ENCODE results near the gene ENG. TPM values are rescaled to one million over a fixed set of nuclear protein-coding genes. Genes with fewer than 3 reads are reported as not detected.

Gene ENG
- polyA plus RNA-seq, 1 of the 3 experiments (the other 2 are of a cell fraction), result 18.8 TPM

GRCh38 chr9:127856729-127857116 is 2.3 kb upstream of the ENG start:
- WGBS (ENCODE audit: low lambda C conversion rate), result 80% methylated on average over 2 of the region's 8 CpGs
- TF ChIP-seq ELF1 (IDR thresholded peaks at IDR 0.05) (no peak), EZH2phosphoT487 (IDR thresholded peaks at IDR 0.05; ENCODE audit: borderline replicate concordance, low read depth) (no peak), NRF1 (IDR thresholded peaks at IDR 0.05; ENCODE audit: low read depth, low read length) (no peak), RCOR1 (IDR thresholded peaks at IDR 0.05; ENCODE audit: low read length) (no peak), USF2 (IDR thresholded peaks at IDR 0.05; ENCODE audit: borderline replicate concordance, low read depth, low read length) (no peak), MXI1 (IDR thresholded peaks at IDR 0.05; ENCODE audit: low read depth, low read length) (no peak), CTCF (IDR thresholded peaks at IDR 0.05) (no peak), FOXM1 (IDR thresholded peaks at IDR 0.05; ENCODE audit: low read depth) (no peak), NFIC (IDR thresholded peaks at IDR 0.05; ENCODE audit: borderline replicate concordance) (no peak), USF1 (IDR thresholded peaks at IDR 0.05; ENCODE audit: borderline replicate concordance, low read depth) (no peak)
- H3K36me3 ChIP-seq (replicated peaks in 1 of 2; ENCODE audit: control insufficient read depth in 1 of 2, insufficient read depth in 2 of 2, low read length in 1 of 2), result peaks cover 0 to 3% of the 10 kb centered on the region in 2 experiments

GRCh38 chr9:127856094-127856728 is 1.8 kb upstream of the ENG start:
- Histone ChIP-seq H3K27ac (ENCODE audit: low read depth in 2 of 2, low read length in 1 of 2) (no peak overlapping the region), H3K9me2 (no peaks in the 10 kb centered on the region), H2AFZ (ENCODE audit: low read depth) (no peak overlapping the region), H3K9ac (no peak overlapping the region), H3K79me2 (ENCODE audit: insufficient read depth) (peaks cover 31% of the 10 kb centered on the region), H3K4me2 (no peak overlapping the region), H3F3A (replicated peaks; ENCODE audit: insufficient read depth) (no peaks in the 10 kb centered on the region), H3K9me3 (no peaks in the 10 kb centered on the region), H4K20me1 (ENCODE audit: insufficient read depth) (no peaks in the 10 kb centered on the region), H3K36me3 (replicated peaks in 1 of 2; ENCODE audit: control insufficient read depth in 1 of 2, insufficient read depth in 2 of 2, low read length in 1 of 2) (peaks cover 0 to 3% of the 10 kb centered on the region in 2 experiments), H3K4me3 (ENCODE audit: low read depth in 2 of 2, low read length in 1 of 2) (no peak overlapping the region), H3K4me1 (ENCODE audit: control insufficient read depth in 1 of 2, insufficient read depth in 2 of 2, low read depth in 1 of 2, low read length in 1 of 2) (peaks cover 6 to 33% of the 10 kb centered on the region in 2 experiments; a peak in 2 of 4 replicates), H3K27me3 (ENCODE audit: insufficient read depth) (no peaks in the 10 kb centered on the region)
- ChIA-PET POLR2A (no interaction called here), CTCF (interaction anchor here (0.8 to 10.9 kb wide), 5 partner anchors 15 to 77 kb away, joined by 3 to 116 read pairs (median 3); no protein-coding TSS in a partner anchor)
- WGBS (ENCODE audit: low lambda C conversion rate), result 85% methylated on average over 7 of the region's 11 CpGs
- no peak for DNase-seq
- TF ChIP-seq MAX (IDR thresholded peaks at IDR 0.05; ENCODE audit: low read depth), result no peak
- TF ChIP-seq PBX3 (IDR thresholded peaks at IDR 0.05), result no peak
- TF ChIP-seq MXI1 (IDR thresholded peaks at IDR 0.05; ENCODE audit: low read depth, low read length), result no peak
- no peak for TF ChIP-seq RFX5 (IDR thresholded peaks at IDR 0.05; ENCODE audit: low read length)
- no peak for TF ChIP-seq TAF1 (IDR thresholded peaks at IDR 0.05; ENCODE audit: borderline replicate concordance, low read depth, low read length)
- TF ChIP-seq JUND (IDR thresholded peaks at IDR 0.05), result no peak
- no peak for TF ChIP-seq GATA2 (CRISPR knock-in tag; IDR thresholded peaks at IDR 0.05)
- TF ChIP-seq EP300 (IDR thresholded peaks at IDR 0.05; ENCODE audit: borderline replicate concordance in 1 of 2, low read depth in 1 of 2, low read length in 1 of 2), result no peak
- TF ChIP-seq USF2 (IDR thresholded peaks at IDR 0.05; ENCODE audit: borderline replicate concordance, low read depth, low read length), result no peak

More at GRCh38 chr9:127856729-127857116, 2.3 kb upstream of the ENG start:
- CTCF ChIA-PET, result interaction anchor here (0.8 to 10.9 kb wide), 4 partner anchors 14 to 122 kb away, joined by 3 to 116 read pairs (median 4); partner anchors contain the start of gene TOR2A
- Histone ChIP-seq H3K4me2 (no peak overlapping the region), H3F3A (replicated peaks; ENCODE audit: insufficient read depth) (no peaks in the 10 kb centered on the region), H3K9me2 (no peaks in the 10 kb centered on the region), H3K27ac (ENCODE audit: low read depth in 2 of 2, low read length in 1 of 2) (no peak overlapping the region), H3K27me3 (ENCODE audit: insufficient read depth) (no peaks in the 10 kb centered on the region), H3K4me3 (ENCODE audit: low read depth in 2 of 2, low read length in 1 of 2) (no peak overlapping the region), H3K9me3 (no peaks in the 10 kb centered on the region), H3K9ac (no peak overlapping the region), H4K20me1 (ENCODE audit: insufficient read depth) (no peaks in the 10 kb centered on the region), H2AFZ (ENCODE audit: low read depth) (no peak overlapping the region), H3K79me2 (ENCODE audit: insufficient read depth) (peaks cover 26% of the 10 kb centered on the region), H3K4me1 (ENCODE audit: control insufficient read depth in 1 of 2, insufficient read depth in 2 of 2, low read depth in 1 of 2, low read length in 1 of 2) (peaks cover 6 to 33% of the 10 kb centered on the region in 2 experiments; a peak in 2 of 4 replicates)
- DNase-seq, result no peak
- POLR2A ChIA-PET, result no interaction called here

Data from SK-N-SH (cell line).